ENCODE data around the gene HECW1.

HECW1 gene

DNA sequence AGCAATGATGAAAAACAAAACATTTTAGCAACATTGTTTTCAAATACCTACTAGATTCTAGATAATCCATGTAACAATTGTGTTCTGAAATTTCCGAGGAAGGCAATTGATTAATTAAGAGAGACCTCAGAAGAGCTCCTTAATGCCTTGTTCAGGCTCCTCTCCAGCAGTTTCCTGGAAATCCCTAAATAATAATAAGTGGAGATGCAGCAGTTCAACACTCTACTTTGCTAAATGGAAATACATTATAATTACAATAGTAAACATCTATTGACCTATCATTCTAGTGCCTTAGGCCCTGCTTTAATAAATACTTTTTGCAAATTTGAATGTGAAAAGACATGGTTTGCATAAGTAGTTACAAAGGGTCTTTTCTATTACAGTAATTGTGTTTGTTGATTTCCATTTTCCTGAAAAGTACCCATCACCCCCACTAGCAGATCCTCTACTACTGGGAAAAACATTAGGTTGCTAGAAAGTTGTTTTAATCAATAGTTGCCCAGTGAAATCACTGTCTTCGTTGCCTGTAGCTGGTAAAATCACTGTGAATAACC, 283.8 kb downstream of the HECW1 start (continued):
- TF ChIP-seq ZNF214 (tag by site-specific recombination; IDR thresholded peaks at IDR 0.05; ENCODE audit: borderline replicate concordance) (no peak), ZNF174 (tag by site-specific recombination; IDR thresholded peaks at IDR 0.05) (no peak), ZNF184 (tag by site-specific recombination; IDR thresholded peaks at IDR 0.05) (no peak), KLF1 (tag by site-specific recombination; IDR thresholded peaks at IDR 0.05) (no peak), ZNF610 (tag by site-specific recombination; IDR thresholded peaks at IDR 0.05; ENCODE audit: borderline replicate concordance) (no peak), SCRT2 (tag by site-specific recombination; IDR thresholded peaks at IDR 0.05) (no peak), ZNF692 (tag by site-specific recombination; IDR thresholded peaks at IDR 0.05) (no peak), KLF8 (tag by site-specific recombination; IDR thresholded peaks at IDR 0.05) (no peak)

DNA sequence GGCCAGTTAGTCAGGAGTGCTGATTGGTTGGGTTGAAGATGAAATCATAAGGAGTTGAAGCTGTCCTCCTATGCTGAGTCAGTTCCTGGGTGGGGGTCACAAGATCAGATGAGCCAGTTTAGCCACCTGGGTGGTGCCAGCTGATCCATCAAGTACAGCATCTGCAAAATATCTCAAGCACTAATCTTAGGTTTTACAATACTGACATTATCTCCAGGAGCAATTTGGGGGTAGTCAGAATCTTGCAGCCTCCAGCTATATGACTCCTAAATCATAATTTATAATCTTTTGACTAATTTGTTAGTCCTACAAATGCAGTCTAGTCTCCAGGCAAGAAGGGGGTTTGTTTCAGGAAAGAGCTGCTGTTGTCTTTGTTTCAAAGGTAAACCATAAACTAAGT, 286.4 kb downstream of the HECW1 start:
- POLR2A ChIA-PET = no interaction called here
- CTCF ChIA-PET = interaction anchor here (0.8 kb wide), 1 partner anchor 11 kb away, joined by 4 read pairs; no protein-coding TSS in a partner anchor

DNA sequence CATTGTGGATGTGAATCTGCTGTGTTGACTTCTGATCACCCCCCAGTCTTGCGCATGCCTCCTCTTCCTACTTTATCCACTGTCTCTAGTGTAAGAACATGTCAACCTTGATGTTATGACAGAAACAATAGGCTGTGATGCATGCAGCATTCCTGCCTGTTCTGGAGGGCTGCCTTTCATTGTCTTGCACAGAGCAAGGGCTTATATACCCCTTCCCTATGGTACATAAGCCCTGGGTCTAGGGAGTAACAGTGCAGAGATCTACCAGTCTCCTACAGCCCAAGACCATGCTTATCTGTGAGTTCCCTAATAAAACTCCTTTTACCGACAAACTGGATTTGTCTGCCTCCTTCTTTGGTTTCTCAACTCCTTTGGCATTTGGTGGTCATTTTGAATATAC, 293.5 kb downstream of the HECW1 start:
- no peak overlapping the region for H3K4me3 ChIP-seq (ENCODE audit: low read depth, low read length)
- POLR2A ChIA-PET = no interaction called here
- no peaks in the 10 kb centered on the region for H3K4me1 ChIP-seq (ENCODE audit: control insufficient read depth, insufficient read depth, low read length)
- no peaks in the 10 kb centered on the region for H3K9me3 ChIP-seq (ENCODE audit: control insufficient read depth, insufficient read depth, low read depth, low read length)
- no peak overlapping the region for H3K27ac ChIP-seq (ENCODE audit: extremely low read depth, low read depth, low read length)
- no peaks in the 10 kb centered on the region for H3K36me3 ChIP-seq (ENCODE audit: control insufficient read depth in 2 of 2, insufficient read depth in 1 of 2, low read length in 2 of 2)
- TF ChIP-seq WT1 (tag by site-specific recombination; IDR thresholded peaks at IDR 0.05) = no peak
- CTCF ChIA-PET = interaction anchor here (0.9 kb wide), 1 partner anchor 294 kb away, joined by 3 read pairs; no protein-coding TSS in a partner anchor

More for the DNA sequence above, 286.4 kb downstream of the HECW1 start:
- TF ChIP-seq ZNF791 (tag by site-specific recombination; IDR thresholded peaks at IDR 0.05) = no peak
- TF ChIP-seq ZBTB11 (tag by site-specific recombination; conservative IDR thresholded peaks at IDR 0.05; ENCODE audit: low read depth) = no peak
- TF ChIP-seq ZNF585B (tag by site-specific recombination; IDR thresholded peaks at IDR 0.05) = no peak
- no peak for TF ChIP-seq ZNF521 (tag by site-specific recombination; IDR thresholded peaks at IDR 0.05)
- Histone ChIP-seq H3K4me3 (ENCODE audit: low read depth, low read length) (no peak overlapping the region), H3K4me1 (ENCODE audit: control insufficient read depth, insufficient read depth, low read length) (no peaks in the 10 kb centered on the region), H3K27ac (ENCODE audit: extremely low read depth, low read depth, low read length) (no peak overlapping the region), H3K9me3 (ENCODE audit: control insufficient read depth, insufficient read depth, low read depth, low read length) (no peaks in the 10 kb centered on the region), H3K36me3 (ENCODE audit: control insufficient read depth in 2 of 2, insufficient read depth in 1 of 2, low read length in 2 of 2) (no peaks in the 10 kb centered on the region)

- Histone ChIP-seq H3K4me1 (ENCODE audit: control insufficient read depth, insufficient read depth, low read length) (no peaks in the 10 kb centered on the region), H3K27ac (ENCODE audit: extremely low read depth, low read depth, low read length) (no peak overlapping the region), H3K36me3 (ENCODE audit: control insufficient read depth in 2 of 2, insufficient read depth in 1 of 2, low read length in 2 of 2) (no peaks in the 10 kb centered on the region), H3K4me3 (ENCODE audit: low read depth, low read length) (no peak overlapping the region), H3K9me3 (ENCODE audit: control insufficient read depth, insufficient read depth, low read depth, low read length) (no peaks in the 10 kb centered on the region)
- ChIA-PET POLR2A (no interaction called here), CTCF (interaction anchor here (0.9 kb wide), 1 partner anchor 293 kb away, joined by 3 read pairs; no protein-coding TSS in a partner anchor)
- no peak for TF ChIP-seq ZNF510 (tag by site-specific recombination; IDR thresholded peaks at IDR 0.05; ENCODE audit: insufficient replicate concordance)
- no peak for TF ChIP-seq ZNF776 (tag by site-specific recombination; IDR thresholded peaks at IDR 0.05; ENCODE audit: borderline replicate concordance)
- TF ChIP-seq OSR2 (tag by site-specific recombination; IDR thresholded peaks at IDR 0.05) = no peak
- TF ChIP-seq KLF8 (tag by site-specific recombination; IDR thresholded peaks at IDR 0.05) = no peak
- TF ChIP-seq ZNF274 (IDR thresholded peaks at IDR 0.05; ENCODE audit: low read length) = no peak
- no peak for TF ChIP-seq ZNF274 (tag by site-specific recombination; IDR thresholded peaks at IDR 0.05; ENCODE audit: borderline replicate concordance)
- TF ChIP-seq, protein P1, sequence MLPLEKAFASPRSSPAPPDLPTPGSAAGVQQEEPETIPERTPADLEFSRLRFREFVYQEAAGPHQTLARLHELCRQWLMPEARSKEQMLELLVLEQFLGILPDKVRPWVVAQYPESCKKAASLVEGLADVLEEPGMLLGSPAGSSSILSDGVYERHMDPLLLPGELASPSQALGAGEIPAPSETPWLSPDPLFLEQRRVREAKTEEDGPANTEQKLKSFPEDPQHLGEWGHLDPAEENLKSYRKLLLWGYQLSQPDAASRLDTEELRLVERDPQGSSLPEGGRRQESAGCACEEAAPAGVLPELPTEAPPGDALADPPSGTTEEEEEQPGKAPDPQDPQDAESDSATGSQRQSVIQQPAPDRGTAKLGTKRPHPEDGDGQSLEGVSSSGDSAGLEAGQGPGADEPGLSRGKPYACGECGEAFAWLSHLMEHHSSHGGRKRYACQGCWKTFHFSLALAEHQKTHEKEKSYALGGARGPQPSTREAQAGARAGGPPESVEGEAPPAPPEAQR (tag by site-specific recombination; IDR thresholded peaks at IDR 0.05) = no peak
Measured at GRCh38 chr7:43406961-43407360, 294.5 kb downstream of the HECW1 start.
